ENCODE data around the gene USP24.
"Not testable (repeated sequence)": the region's sequence is repeated elsewhere in the genome, so short reads cannot be mapped to it uniquely, and the experiment has no call there.

The USP24 gene

GRCh38 chr1:55038552-55038838, 176.7 kb downstream of the USP24 start:
- no peak for DNase-seq (ENCODE audit: low spot score)

DNA sequence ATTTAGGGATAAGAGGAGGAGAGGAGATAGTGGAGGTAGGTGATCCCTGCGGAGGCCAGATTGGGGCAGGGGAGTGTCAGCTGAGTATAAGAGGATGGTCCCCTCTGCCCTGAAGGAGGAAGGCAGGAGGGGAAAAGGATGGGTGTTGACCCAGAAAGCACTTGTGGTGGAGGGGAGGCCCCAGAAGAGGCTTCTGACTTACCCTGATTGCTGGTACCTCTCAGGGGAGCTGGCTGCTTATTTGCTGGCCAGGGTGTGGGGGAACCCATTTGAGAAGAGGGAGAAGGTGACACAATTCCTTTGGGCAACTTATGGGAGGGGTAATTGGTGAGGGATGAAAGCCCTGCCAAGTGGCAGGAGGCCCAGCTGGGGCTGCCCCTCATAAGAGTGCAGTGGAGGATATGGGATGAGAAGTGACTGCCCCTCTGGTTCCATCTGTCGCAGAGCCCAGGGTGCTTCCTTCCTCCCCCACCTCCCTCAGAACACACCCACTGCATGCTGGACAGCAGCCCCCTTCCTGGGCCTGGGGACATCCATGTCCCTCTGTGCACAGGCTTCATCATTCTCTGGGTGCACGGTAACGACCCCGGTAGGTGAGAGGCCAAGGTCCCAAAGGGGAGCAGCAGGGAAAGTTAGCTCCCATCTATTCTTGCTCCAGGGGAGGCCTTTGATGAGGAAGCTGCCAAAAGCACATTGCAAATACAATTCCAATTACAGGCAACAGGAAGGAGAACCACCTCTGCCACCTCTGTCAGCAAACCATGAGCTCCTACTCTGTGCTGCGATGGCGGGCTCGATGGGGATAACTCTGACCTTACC, 177.2 kb downstream of the USP24 start:
- DNase-seq (ENCODE audit: low spot score): no peak

DNA sequence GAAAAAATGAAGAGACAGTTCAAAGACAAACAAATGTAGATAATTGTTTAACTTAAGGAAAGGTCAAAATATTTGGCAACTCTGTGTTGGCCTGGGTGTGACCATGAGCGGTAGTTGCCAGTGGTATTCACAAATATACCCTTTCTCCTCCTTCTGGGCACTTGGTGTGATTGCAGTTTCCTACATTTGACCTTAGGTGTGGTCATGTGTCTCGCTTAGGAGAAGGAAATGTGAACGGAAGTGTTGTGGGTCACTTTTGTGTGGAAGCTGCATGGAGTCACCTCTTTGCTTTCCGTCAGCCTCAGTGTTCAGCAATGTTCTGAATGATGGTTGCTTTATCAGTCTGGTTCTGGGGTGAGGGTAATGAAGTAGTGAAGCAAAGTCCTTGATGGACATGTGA, 179.3 kb downstream of the USP24 start:
- peak; percentile 42 for DNase-seq (ENCODE audit: low spot score)

DNA sequence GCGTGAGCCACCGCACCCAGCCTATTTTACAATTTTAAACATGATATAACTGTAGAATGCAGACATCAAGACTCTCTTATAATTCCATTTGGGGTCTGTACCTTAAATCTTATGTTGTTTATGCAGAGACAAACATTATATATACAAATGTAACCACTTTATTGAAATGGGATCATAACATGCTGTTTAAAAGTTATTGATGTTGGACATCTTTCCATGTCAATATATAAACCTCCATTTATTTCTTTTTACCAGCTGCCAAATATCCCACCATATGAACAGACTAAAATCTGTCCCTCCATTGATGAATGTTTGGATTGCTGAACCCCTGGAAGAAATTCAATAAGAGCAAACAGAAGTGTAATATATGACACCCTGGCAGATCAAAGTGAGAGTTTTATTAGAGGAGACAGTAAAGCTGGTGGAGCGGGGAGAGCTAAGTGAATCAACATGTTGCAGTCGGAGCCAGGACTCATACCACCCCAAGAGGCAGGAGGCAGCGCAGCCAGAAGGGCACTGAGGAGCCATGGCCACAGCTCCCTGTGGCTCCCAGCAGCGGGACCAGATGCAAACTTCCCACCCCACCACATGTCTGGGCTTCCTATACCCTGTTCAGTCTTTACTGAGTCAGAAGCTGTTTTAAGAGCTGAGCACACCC, 180.6 kb downstream of the USP24 start:
- no peak for DNase-seq (ENCODE audit: low spot score)

GRCh38 chr1:55033265-55033614, 181.9 kb downstream of the USP24 start:
- DNase-seq (ENCODE audit: low spot score): no peak

GRCh38 chr1:55031098-55031497, 184.1 kb downstream of the USP24 start:
- DNase-seq (ENCODE audit: low spot score): not testable (repeated sequence)

GRCh38 chr1:55026682-55027081, 188.5 kb downstream of the USP24 start:
- not testable (repeated sequence) for DNase-seq (ENCODE audit: low spot score)

- not testable (repeated sequence) for DNase-seq (ENCODE audit: low spot score)
These were observed 191.0 kb downstream of the USP24 start for GRCh38 chr1:55024163-55024562.

DNA sequence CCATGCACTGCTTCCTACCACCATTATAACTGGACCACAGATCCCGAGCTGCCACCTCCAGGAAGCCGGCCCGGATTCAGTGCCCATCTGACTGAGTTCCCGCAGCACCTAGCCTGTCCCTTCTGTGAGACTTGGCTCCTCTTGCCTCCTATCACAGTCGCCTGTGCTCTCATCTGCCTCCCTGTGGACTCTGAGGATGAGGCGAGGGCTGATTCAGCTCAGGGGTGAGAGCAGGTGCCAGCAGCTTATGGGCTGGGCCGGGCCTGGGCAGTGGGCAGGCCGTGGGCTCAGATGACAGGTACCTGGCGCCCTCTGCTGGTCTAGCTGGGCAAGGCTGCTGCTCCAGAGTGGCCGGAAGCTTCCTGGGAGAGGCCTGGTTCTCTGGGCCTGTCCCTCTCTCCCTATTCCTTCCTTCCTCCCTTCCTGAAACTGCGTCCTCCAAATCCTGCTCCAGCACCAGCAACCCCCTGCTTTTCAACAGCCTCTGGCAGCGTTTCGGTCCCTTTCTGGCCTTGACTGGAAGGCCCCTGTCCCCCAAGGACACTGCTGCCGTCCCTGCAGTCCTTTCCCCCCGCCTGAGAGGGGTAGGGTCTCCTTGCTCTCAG, 193.1 kb downstream of the USP24 start:
- DNase-seq (ENCODE audit: low spot score): peak; percentile 84

DNA sequence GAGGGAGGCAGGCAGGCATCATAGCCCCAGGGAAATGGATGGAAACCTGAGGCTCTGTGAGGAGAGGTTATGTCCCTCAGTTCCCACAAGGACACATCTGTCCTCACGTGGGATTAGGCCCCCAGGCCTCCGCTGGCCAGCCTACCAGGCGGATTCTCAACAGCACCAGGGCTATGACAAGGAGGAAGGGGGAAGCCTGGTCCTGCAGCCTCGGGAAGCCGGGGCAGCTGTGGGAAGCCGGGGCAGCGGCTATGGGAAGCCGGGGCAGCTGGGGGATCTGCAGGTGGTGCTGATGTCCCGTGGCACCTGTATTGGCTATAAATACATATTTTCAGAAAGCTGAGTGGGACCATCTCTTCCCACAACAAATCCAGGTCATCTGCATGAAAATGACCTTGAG, 196.8 kb downstream of the USP24 start:
- DNase-seq (ENCODE audit: low spot score): no peak

All from LoVo (cell line).